COLO829 (cell line): Measurements from ENCODE around the gene AHCYL2.
"Not testable (repeated sequence)": the region's sequence is repeated elsewhere in the genome, so short reads cannot be mapped to it uniquely, and the experiment has no call there.

Experiments used
- DNase-seq: peaks from one replicate; pipeline ENCODE4 v3.0.0; 2012; ENCODE audit warnings: low spot score

AHCYL2 gene

GRCh38 chr7:129385116-129385515 is 160.3 kb downstream of the AHCYL2 start:
- no peak for DNase-seq

- no peak for DNase-seq
Measured at GRCh38 chr7:129385598-129385997, 160.8 kb downstream of the AHCYL2 start.

- no peak for DNase-seq
Measured at GRCh38 chr7:129386506-129386905, 161.7 kb downstream of the AHCYL2 start.

- DNase-seq = no peak
Measured at GRCh38 chr7:129387537-129387936, 162.7 kb downstream of the AHCYL2 start.

- peak; percentile 73 for DNase-seq
Measured at GRCh38 chr7:129388333-129389098, 163.7 kb downstream of the AHCYL2 start.

- DNase-seq = no peak
Measured at GRCh38 chr7:129389829-129390228, 165.0 kb downstream of the AHCYL2 start.

GRCh38 chr7:129390314-129390713 is 165.5 kb downstream of the AHCYL2 start:
- no peak for DNase-seq

- DNase-seq = no peak
Measured at GRCh38 chr7:129391546-129392171, 166.8 kb downstream of the AHCYL2 start.

GRCh38 chr7:129393255-129393654 is 168.4 kb downstream of the AHCYL2 start:
- no peak for DNase-seq

GRCh38 chr7:129394101-129394500 is 169.3 kb downstream of the AHCYL2 start:
- DNase-seq = no peak

- DNase-seq = no peak
Measured at GRCh38 chr7:129394982-129395914, 170.4 kb downstream of the AHCYL2 start.

GRCh38 chr7:129401228-129401966 is 176.6 kb downstream of the AHCYL2 start:
- peak; percentile 59 for DNase-seq

- peak; percentile 34 for DNase-seq
Measured at GRCh38 chr7:129401967-129402860, 177.4 kb downstream of the AHCYL2 start.

GRCh38 chr7:129405527-129405926 is 180.7 kb downstream of the AHCYL2 start:
- no peak for DNase-seq

- DNase-seq = not testable (repeated sequence)
Measured at GRCh38 chr7:129410238-129410637, 185.4 kb downstream of the AHCYL2 start.

- DNase-seq = no peak
Measured at GRCh38 chr7:129412501-129412900, 187.7 kb downstream of the AHCYL2 start.

GRCh38 chr7:129417073-129417472 is 192.2 kb downstream of the AHCYL2 start:
- DNase-seq = peak; percentile 88

GRCh38 chr7:129421717-129422250 is 197.0 kb downstream of the AHCYL2 start:
- DNase-seq = peak; percentile 48

- DNase-seq = no peak
Measured at GRCh38 chr7:129422727-129423126, 197.9 kb downstream of the AHCYL2 start.

- peak; percentile 76 for DNase-seq
Measured at GRCh38 chr7:129423700-129424410, 199.0 kb downstream of the AHCYL2 start.
